Brain pericyte (primary cell): ENCODE measurements around the gene FGF7.
"Not testable (repeated sequence)": the region's sequence is repeated elsewhere in the genome, so short reads cannot be mapped to it uniquely, and the experiment has no call there.

Experiments
- DNase-seq: peaks from one replicate; pipeline ENCODE4 v3.0.0-alpha.2; 2012; ENCODE audit warnings: low read depth, low spot score

Gene FGF7

GRCh38 chr15:49492830-49493229 lies 69.8 kb downstream of the FGF7 start:
- DNase-seq = no peak

GRCh38 chr15:49494842-49495241 lies 71.8 kb downstream of the FGF7 start:
- DNase-seq = no peak

- DNase-seq = no peak
Measured at GRCh38 chr15:49495993-49496753, 73.1 kb downstream of the FGF7 start.

GRCh38 chr15:49501586-49501985 lies 78.5 kb downstream of the FGF7 start:
- no peak for DNase-seq

- DNase-seq = no peak
Measured at GRCh38 chr15:49506341-49506740, 83.3 kb downstream of the FGF7 start.

GRCh38 chr15:49507261-49507660 lies 84.2 kb downstream of the FGF7 start:
- DNase-seq = no peak

- not testable (repeated sequence) for DNase-seq
Measured at GRCh38 chr15:49512739-49513138, 89.7 kb downstream of the FGF7 start.

GRCh38 chr15:49521802-49522201 lies 98.8 kb downstream of the FGF7 start:
- no peak for DNase-seq

- DNase-seq = no peak
Measured at GRCh38 chr15:49528289-49528688, 105.2 kb downstream of the FGF7 start.

- no peak for DNase-seq
Measured at GRCh38 chr15:49530092-49530491, 107.0 kb downstream of the FGF7 start.
